Right renal pelvis (tissue), 4 donors: ENCODE measurements around the gene BRD4. TPM values are rescaled to one million over a fixed set of nuclear protein-coding genes. Genes with fewer than 3 reads are reported as not detected.
A peak's percentile ranks its signal among the peaks of the same experiment; 100 is the strongest.

ENCODE experiments used
- DNase-seq, 4 donors: peaks; one replicate each; pipeline ENCODE4 v3.0.0-alpha.2; 2013; ENCODE audit warnings: low read depth in 4 of 4, low spot score in 3 of 4, missing footprints in 1 of 4
- polyA plus RNA-seq, 4 donors: library from polyadenylated mRNA; unstranded; fragments of 120-200 nt; gene quantifications; one replicate each; pipeline ENCODE4 v1.2.1, GENCODE V29; 2013; ENCODE audit not compliant: insufficient read length in 4 of 4

Gene BRD4
- polyA plus RNA-seq, 4 donors: 48.5 to 60.5 (median 49.2) TPM

DNA sequence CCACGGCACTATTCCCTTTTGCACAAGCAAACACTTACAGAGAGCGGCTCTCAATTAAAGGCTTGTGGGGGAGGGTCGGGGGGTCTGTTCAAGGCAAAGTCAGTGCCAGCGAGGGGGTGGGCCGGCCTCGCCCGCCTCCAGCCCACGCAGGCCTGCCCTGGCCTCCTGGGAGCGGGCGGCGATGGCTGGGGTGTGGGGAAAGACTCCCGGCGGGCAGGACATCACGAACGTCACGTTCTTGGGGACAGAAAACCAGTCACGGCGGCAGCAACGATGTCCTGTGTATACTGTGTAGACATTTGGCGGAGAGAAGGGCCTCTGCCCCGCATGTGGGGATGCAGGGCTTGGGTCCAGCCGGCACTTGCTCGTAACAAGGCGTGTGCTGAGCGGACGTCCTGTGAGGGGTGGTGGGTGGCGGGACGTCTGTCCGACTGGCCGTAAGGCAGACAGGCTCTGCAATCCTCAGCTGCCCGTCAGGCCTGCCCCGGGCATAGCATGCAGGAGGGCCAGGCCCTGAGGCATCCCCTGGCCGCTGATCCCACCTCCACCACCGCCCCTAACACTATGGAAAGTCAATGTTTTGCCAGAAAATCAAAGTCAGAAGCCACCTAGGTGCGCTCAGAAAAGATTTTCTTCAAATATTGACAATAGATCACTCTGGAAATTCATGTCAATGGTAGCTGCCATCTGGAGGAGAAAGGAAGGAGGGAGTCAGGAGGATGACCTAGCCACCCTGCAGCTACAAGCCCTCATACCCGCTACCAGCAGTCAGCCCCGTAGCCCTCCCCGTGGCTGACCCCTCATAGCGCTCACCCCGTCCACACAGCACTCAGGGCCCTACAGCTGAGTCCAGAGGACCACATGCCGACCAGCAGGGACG, 94.3 kb downstream of the BRD4 start:
- no peak for DNase-seq

DNA sequence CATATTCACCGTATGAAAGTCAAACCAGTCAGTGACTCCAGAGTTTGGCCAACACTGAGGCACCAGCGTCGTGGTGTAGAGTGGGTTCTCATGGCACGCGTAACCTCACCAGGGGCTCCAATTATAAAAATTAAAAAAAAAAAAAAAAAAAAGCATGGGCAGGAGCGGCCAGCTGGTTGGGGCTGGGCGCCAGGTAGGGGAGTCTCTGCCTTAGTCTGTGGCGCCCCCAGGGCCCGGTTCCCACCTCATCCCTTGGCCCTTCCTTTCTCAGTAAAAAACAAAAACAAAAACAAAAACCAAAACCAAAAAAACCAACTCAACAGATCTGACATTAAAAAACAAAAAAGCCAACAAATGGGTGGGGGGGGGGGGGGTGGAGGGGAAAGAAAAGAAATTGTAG, 95.5 kb downstream of the BRD4 start:
- no peak for DNase-seq

DNA sequence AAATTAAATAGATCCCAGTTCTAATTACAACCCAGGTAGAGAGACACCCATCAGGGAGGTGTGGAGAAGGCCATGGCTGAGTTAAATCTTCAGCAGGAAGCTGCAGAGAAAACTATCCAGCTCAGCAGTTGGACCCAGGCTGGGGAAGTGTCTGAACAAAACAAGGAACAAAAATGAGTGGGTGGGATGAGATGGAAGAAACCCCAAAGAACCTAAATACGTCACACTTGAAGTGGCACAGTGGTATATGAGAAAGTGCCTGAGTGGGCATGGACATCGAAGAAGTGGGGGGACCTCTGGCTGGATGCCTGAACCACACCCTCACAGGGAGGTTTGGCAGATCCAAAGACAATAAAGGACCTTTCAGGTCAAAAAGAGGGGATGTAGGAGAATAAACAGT, 96.6 kb downstream of the BRD4 start:
- no peak for DNase-seq

DNA sequence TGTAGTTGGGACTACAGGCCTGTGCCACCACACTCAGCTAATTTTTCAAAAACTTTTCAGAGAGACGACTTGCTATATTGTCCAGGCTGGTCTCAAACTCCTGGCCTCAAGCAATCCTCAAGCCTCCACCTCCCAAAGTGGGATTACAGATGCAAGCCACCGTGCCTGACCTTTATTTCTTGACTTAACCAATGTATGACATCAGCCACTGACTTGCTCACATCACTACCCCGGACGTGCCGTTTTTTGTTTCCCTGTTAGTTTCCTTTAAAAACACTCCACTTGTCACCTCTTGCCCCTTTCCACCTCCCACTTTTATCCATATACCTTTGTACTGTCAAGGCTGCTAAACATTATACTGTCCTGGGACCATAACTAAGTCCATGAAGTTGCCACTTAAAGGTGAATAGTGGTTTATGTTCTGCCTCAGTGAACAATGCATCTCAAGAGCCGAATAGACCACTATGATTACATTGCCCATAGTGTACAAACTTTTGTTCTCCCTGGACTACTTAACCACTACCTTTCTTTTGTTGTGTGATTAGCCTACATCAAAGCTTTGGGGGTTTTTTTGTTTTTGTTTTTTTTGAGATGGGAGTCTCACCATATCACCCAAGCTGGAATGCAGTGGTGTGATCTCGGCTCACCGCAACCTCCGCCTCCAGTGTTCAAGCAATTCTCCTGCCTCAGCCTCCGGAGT, 97.8 kb downstream of the BRD4 start:
- DNase-seq: no peak

DNA sequence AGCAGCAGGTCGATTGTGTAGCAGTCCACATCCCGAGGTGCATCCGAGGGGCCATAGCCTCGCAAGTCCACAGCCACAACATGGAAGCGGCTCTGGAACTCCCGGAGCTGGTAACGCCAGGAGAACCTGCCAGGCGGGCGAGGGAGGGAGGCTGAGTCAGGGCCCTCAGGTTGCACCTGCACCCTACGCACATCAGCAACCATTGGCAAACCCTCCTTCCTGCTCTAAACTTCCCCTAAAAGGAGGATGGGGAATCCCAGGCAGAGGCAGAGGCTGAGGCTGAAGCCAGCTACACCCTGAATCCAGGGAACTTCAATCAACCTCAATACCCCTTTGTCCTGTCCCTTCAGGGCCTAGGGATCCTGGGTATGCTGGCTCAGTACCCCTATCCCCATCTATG, 101.1 kb downstream of the BRD4 start:
- DNase-seq: no peak

DNA sequence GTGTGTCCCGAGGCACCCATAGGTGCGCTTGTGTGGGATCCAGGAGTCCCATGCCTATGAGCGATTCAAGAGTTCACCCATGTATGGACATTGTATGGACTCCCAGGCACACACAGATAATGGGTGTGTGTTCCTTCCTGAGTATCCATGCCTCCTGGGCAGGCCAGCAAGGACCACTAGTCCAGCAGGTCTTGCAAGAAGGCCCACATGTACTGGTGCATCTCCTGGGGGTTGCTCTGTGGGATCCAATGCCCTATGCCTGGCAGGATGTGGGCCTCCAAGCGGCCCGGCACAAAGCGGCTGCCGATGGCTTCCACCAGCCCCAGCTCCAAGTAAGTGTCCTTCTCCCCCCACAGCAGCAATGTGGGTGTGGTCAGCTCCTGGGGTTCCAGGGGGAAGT, 105.1 kb downstream of the BRD4 start:
- DNase-seq: no peak

DNA sequence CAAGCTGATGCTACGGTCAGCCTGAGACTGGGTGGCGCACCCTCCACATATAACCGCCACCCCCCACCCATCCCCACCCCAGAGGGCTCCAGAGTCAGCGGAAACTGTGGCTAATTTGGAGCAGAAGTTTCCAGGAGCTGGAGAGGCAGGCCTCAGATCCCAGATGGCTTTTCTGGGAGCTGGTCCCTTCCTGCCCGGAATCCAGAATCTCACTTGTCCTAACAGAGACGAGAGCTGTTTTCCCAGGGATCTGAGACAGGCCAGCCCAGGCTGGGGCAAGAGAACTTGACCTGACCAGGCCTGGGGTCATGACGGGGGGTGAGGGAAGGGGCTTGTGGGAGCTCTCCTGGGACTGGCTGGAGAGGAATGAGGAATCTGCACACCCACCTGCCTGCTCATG, 106.6 kb downstream of the BRD4 start:
- no peak for DNase-seq

DNA sequence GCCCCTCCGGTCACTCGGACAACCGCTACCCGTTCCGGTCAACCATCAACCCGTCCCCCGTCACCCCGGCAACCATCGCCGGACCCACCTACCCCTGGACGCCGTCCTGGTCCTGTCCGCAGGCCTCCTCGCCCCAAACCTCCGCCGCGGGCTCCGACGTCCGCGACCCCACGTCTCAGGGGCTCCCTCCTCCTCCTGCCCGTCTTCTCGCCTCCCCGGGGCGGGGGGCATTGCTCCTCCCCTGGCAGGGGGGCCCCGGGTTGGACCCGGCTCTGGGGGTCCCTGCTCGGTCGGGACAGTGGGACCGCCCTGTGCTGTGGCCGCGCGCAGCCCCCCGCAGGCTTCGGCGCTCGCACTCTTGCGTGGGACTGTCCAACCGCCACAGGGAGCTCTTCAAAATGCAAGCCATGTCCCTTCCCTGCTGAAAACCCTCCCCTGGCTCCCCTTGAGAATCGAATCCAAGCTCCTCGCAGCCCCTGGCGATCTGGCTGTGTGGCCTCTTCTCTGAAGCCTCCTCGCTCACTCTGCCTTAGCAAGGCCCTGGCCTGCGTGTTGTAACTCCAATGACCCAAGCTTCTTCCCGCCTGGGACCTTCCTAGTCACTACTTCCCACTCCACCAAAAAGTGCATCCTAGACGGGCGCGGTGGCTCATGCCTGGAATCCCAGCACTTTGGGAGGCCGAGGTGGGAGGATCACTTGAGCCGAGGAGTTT, 108.5 kb downstream of the BRD4 start:
- DNase-seq: no peak

DNA sequence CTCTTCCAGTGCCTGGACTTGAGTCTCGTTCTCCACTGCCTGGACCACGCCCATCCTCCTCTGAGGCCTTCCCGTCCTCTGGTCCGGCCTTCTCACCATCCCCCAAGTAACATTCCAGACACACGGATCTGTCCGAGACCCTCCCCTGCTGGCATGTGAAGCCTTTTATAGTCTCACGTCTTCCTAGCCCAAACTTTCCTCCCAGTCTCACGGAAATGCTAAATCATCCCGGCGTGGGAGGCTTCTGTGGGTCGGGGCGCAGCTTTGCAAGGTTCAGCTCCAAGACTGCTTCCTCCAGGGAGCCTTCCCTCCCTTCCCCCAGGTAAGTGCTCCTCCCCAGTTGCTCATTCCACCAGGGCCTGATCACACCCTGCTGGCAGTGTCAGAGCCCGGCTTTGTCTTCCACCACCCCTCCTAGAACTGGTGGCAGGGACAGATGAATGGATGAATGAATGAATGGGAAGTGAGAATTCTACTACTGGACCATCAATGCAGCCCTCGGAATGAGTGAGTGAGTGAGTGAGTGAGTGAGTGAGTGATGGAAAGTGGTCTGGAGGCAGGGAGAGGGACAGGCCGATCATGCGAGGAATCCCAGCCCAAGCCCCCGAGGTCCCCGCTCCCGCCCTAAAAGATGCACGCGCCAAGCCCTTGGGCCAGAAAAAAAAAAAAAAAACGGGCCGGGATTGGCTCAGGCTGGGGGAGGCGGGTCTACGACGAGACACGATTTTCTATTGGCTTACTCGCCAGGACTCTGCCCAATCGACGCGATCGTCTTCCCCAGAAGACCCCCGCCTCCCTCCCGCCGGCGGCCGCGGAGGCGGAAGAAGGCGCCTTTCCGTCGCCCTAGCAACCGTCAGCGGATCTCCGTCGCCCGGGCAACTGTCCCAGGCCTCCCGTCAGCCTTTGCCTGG, 109.3 kb downstream of the BRD4 start:
- peak; percentile 91 to 94 (median 92) for DNase-seq

DNA sequence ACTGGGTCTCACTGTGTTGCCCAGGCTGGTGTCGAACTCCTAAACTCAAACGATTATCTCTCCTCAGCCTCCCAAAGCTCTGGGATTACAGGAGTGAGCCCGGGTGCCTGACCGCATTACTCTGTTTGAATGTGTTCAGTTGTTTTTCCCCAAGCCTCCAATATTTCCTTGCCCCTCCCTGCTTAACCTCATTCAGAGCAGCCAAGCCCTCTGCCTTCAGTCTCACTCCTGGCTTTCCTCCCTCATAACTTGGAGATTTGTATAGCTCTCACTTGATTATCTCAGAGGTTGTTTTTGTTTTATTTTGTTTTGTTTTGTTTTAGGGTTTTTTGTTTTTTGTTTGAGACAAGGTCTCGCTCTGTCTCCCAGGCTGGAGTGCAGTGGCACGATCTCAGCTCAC, 111.5 kb downstream of the BRD4 start:
- no peak for DNase-seq

DNA sequence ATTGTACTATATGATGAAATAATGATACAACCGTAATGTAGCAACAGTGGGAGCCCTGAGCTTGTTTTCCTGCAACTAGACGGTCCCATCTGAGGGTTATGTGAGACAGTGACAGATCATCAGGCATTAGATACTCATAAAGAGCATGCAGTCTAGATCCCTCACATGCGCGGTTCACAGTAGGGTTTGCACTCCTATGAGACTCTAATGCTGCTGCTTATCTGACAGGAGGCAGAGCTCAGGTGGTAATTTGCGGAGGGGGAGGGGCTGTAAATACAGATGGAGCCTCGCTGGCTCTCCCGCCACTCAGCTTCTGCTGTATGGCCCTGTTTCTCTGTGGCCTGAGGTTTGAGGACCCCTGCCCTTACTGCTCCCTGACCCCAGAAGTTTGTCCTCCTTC, 113.8 kb downstream of the BRD4 start:
- DNase-seq: no peak

DNA sequence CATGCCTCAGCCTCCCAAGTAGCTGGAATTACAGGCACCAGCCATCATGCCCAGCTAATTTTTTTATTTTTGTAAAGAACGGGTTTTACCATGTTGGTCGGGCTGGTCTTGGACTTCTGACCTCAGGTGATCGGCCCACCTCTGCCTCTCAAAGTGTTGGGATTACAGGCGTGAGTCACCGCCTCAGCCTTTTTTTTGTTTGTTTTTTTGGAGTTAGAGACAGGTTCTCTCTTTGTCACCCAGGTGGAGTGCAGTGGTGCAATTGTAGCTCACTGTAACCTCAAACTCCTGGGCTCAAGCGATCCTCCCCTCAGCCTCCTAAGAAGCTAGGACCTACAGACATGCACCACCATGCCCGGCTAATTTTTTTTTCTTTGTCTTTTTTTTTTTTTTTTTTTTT, 116.0 kb downstream of the BRD4 start:
- DNase-seq: no peak

DNA sequence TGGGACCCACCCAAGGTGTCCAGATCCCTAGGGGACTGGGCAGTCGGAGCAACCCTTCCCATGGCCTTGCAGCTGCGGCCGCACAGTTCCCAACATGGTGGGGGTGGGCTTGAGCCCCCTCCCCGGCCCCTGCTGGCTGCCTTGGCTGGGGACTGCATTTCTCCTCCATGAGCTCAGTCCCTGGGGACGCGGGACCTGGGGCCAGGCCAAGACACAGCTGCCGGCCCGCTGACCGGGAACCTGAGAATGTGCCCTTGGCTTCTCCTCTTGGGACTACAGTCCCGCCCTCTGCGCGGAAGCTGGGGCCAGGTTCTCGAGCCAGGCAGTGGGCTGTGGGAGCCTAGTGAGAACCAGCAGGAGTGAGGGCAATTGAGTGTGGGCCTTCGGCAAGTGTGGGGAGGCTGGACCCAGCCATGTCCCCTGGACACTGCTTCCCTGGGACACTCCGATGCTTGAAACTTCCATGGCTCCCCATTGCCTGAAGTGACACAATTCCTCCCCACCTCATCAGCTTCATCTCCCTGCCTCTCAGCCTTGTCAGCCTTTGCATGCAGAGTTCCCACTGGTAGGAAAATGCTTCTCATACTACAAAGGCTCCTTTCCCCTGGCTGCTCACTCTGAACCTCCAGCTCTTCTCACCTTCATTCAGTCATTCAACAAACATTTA, 118.5 kb downstream of the BRD4 start:
- DNase-seq: no peak

DNA sequence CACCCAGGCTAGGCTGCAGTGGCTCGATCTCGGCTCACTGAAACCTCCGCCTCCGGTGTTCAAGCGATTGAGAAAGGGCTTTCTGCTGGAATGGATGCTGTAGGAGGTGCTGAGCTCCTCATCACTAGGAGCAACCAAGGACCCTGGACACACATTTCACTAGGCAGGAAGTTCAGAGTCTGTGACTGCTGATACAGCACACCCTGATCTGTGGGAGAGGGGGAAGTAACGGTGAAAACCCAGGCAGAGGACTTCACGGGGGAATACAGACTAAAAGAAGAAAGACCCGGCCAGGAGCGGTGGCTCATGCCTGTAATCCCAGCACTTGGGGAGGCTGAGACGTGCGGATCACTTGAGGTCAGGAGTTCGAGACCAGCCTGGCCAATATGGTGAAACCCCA, 119.6 kb downstream of the BRD4 start:
- DNase-seq: no peak

DNA sequence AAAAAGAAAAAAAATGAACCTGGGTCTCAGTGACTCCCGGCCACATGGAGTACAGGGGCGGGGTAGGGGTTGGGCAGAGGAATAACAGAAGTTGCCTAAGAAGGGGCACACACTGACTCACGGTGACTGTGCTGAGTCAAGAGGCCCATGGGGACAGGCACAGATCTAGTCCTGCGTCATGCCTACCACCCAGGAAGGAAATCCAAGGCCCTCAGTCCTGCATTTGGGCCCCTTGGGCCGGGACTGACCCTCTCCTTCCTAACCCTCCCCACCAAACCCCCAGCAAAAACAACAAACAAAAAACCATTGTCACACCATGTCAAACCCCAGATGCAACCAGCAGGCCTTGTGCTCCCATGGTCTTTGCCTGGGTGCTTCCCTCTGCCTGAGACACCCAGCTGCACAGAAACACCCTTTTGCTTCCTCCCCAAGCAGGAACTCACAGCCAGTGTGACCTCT, 122.0 kb downstream of the BRD4 start:
- DNase-seq: no peak

DNA sequence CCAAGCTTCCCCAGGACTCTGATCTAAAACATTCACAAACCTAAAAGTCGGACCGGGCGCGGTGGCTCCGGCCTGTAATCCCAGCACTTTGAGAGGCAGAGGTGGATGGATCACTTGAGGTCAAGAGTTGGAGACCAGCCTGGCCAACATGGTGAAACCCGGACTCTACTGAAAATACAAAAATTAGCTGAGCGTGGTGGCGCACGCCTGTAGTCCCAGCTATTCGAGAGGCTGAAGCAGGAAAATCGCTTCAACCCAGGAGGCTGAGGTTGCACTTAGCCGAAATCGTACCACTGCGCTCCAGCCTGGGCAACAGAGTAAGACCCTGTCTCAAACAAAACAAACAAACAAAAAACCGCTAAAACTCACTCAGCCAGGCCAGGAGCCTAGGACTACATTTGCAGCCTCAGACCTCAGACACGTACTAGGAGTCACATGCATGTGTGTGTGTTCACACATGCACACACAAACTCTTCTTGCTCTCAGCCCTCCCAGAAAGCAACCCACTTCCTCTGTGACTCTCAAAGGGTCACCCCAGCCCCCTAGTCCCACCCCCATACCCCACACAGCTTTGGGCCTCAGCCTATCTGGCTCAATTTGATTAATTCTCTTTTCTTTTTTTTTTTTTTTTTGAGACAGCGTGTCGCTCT, 130.8 kb downstream of the BRD4 start:
- no peak for DNase-seq

DNA sequence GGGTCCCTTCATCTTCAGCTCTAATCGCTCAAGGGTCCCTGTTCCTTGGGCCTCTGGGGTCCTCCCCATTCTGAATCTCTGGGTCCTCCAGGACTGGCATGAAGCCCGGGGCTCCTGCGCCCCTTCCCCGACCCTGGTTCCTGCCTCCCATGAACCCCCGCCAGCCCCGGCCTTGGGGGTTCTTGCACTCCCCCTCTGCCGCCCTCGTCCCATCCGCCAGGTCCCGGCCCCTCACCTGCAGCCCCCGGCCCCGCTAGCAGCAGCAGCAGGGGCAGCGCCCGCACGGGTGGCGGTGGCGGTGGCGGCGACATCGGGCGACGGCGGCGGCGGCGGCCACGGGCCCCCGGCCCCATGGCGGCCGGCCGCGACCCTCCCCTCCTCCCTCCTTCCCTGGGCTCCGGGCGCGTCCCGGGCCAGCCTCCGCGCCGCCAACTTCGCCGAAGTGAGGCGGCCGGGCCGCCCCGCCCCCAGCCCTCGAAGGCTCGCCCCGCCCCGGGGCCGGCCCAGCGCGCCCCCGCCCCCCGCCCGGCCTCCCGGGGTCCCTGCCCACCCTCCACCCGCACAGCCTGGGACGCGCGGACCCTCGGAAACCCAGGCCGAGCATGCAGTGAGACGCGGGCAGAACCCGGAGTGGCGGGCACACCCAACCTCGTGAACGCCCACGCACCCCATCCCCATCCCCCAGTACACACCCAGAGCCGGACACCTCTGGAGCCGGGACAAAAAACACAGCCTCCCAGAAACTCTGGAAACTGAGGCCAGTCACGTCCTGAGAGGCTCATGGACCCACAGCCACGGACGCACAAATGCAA, 131.6 kb downstream of the BRD4 start, which contains the start of gene NOTCH3:
Gene NOTCH3, minus strand, starts transcription at position 443 of the 812 bp plus-strand sequence. Its CDS starts 90 bp downstream, at position 353.
- no peak for DNase-seq
